ENCODE data around the gene UTS2B.

The UTS2B gene

DNA sequence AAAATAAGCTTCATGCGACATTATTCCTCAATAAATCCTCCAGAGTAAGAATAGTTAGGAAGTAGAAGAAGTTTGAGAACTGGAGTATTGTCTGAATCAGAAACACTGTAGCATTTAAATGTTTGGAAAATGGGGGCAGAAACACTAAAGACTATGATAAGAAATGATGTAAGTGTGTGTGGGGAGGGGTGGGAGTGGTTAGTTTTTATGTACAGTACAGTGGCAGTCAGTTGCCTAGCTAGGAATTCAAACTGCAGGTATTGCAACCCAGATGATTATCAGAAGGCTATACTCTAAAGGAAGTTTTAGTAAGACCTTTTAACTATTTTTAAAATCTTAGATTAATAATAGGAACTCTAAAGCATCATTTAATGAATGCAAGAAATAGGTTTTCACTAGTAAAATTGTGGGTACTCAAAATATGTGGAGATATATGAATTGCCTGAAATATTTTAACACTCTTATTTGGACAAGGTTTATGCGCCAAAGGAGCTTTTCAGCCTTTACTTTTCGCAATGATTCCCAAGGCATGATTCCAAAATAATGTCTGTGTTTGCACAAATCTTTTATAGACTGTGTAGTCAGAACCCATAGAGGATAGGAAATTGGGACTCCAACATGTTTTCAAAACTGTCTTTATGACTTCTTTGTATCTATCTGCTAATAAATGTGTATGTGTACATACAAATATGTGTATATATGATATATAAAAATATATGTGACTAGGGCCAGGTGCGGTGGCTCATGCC, 9.1 kb downstream of the UTS2B start:
- no peak for DNase-seq

DNA sequence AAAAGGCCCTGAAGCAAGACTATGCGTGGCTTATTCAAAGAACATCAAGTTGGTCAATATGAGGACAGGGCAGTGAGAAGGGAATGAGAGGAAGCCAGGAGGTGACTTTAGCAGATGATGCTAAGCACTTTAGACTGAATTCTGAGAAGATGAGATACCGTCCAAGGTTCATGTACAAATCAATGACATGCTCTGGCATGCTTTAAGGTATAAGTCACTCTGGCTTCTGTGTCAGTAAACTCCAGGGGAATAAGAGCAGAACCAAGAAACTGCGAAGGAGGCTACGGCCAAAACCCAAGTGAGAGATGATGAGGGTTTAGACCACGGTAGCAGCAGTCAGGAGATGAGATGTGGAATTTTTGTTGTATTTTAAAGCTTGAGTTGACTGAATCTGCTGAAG, 10.0 kb downstream of the UTS2B start:
- DNase-seq: no peak

DNA sequence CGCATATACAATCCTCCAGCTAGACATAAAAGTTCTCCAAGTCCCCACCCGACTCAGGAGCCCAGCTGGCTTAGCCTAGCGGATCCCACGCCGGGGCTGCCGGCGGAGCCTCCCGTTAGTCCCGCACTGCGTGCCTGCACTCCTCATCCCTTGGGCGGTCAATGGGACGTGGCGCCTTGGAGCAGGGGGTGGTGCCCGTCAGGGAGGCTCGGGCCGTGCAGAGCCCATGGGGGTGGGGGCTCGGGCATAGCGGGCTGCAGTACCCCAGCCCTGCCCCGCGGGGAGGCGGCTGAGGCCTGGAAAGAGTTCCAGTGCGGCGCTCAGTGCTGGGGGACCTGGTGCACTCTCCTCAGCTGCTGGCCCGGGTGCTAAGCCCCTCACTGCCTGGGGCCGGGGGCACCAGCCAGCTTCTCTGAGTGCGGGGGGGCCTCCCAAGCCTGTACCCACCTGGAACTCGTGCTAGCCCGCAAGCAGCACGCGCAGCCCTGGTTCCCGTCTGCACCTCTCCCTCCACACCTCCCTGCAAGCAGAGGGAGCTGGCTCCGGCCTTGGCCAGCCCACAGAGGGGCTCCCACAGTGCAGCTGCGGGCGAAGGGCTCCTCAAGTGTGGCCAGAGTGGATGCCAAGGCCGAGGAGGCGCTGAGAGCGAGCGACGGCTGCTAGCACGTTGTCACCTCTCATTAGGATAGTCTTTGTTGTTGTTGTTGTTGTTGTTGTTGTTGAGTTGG, 13.3 kb downstream of the UTS2B start:
- DNase-seq: no peak

DNA sequence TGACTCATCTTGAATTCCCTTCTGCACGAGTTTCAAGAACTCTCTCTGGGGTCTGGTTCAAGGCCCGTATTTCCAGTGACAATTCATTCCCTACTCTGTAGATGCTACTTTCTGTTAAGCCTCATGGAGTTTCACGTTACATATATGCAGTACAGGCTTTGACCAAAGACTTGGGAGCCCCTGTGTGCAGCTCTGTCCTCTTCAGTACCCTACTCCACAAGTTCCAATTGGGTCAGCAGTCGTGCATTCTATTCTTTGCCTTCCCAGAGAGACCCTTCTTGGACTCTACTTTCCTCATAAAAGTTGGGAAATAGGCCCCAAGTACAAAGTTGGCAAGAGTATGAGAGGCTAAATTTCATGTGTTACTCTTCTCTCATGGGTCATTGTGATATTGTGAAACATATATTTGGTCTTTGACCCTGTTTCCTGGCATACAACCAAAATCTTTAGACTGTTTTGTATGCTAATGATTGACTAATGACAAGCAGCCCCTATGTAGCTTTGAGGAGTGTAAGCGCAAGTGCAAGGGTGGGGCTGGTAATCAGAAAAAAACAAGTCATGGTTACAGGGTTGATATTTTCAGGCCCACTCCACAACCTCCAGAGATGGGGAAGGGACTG, 16.1 kb downstream of the UTS2B start:
- no peak for DNase-seq

DNA sequence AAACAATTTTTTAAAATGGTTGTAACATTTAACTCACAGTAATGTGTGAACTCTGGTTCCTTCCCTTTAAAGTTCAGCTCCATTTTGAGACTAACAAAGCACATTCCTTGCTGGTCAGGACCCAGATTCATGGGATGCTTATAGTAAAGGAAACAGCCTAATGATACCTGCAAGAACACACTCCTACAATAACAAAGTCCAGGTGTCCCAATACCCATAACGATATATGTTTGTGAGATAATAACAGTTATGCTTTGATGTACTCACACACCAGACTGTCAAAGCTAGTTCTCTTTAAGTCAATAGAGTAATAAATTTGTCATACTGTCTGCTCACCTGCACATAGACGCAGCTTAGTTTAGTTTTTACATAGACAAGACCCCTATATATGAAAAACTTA, 17.0 kb downstream of the UTS2B start:
- DNase-seq: no peak

DNA sequence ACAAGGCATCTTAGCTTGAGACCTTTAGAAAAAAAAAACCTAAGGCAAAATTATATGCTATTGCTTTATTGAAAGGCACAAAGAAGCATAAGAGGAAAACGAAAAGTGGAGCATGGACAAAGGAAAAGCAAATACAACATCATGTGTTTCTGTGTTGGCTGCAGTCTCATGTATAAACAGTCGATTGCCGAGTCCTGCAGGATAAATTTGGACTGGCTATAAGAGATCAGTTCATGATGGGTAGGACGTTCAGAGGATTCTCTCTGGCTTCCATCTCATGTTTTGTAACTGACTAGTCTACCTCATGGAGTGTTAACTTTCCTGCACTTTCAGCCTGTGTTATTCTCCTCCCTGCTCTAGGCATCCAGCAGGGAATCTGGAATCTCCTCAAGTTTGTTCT, 23.0 kb downstream of the UTS2B start:
- no peak for DNase-seq

DNA sequence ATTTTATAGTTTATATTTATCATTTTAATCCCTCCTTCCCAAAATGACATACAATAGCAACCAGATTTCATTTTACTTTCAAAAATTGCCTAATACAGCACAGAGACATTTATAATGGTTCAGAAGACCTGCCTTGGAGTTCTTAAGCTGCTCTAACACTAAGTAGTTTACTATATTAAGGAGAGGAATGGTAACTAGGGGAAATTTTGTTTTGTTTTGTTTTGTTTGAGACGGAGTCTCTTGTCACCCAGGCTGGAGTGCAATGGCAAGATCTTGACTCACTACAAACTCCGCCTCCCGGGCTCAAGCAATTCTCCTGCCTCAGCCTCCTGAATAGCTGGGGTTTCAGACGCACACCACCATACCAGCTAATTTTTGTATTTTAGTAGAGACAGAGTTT, 23.9 kb downstream of the UTS2B start:
- DNase-seq: no peak

DNA sequence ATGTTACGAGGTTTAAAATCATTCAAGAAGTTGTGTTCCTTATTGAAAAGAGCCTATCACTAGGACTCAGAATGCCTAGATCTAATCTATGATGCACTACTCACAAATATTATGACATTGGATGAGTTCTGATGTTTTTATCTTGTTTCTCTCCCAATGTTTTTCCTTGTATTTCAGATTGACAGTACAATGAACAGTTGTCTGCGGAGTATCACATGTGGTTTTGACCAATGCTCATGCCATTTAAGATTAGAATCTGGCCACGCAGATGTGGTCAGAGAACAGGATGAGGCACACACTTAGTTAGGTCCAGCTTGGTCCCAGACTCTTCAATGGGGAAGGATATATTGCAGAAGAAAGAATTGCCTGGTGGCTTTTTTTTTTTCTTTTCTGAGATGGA, 26.7 kb downstream of the UTS2B start:
- DNase-seq: no peak

DNA sequence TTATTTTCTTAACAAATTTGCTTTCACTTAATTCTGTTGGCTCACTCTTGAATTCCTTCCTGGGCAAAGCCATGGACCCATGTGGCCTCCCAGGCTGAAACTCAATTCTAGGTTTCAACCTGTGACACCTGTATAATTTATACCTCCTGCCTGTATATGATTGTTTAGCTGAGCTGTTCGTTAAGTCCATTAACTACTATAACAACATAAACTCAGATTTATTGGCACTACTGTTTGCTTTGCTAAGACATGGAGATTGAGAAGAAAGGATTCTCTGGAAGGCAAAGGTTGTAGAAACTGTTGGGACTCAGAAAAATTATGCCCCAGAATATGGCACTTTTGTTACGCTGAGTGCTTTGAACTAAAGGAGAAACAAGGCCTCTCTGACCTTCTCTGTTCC, 27.9 kb downstream of the UTS2B start:
- DNase-seq: no peak

DNA sequence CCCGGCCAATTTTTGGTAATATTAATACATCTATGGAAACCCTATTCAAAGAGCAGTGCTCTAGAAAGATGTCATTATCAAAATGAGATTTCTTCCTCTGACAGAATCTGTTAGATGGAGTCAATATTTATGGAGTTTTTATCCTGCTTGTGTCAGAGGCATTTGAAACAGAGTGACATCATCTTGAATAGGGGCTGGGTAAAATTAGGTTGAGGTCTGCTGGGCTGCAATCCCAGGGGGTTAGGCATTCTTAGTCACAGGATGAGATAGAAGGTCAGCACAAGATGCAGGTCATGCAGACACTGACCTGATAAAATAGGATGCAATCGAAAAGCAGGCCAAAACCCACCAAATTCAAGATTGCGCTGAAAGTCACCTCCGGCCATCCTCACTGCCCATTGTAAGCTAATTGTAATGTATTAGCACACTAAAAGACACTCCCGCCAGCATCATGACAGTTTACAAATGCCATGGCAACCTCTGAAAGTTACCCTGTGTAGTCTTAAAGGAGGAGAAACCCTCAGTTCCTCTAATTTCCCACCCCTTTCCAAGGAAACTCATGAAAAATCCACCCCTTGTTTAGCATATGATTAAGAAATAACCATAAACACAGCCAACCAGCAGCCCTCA, 28.4 kb downstream of the UTS2B start:
- no peak for DNase-seq

DNA sequence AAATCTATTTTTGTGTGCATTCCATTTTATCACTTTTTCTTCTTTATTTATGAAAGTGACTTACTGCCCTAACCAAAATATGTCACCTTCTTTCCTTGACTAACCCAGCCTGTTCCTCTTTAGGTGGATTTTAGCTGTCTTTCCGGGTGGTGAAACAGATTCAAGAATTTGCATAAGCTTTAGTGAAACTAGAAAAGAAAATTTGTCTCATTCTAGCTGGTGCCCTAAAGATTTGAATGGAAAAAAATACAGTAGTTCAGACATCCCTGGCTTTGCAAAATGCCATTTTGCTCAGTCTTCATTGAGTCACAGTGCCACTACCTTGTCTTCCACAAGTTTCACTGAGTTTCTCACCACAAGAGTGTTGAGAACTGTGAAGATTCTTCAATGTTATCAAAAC, 29.3 kb downstream of the UTS2B start:
- DNase-seq: no peak

DNA sequence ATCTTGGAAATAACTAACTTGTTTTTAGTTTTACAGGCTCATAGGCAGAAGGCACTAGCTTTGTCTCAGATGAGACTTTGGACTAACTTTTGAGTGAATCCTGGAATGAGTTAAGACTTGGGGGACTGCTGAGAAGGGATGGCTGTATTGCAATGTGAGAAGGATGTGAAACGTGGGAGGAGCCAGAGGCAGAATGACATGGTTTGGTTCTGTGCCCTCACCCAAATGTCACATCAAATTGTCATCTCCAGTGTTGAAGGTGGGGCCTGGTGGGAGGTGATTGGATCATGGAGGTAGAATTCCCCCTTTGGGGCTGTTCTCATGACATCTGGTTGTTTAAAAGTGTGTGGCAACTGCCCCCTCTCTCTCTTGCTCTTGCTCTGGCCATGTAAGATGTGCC, 29.9 kb downstream of the UTS2B start:
- DNase-seq: no peak

DNA sequence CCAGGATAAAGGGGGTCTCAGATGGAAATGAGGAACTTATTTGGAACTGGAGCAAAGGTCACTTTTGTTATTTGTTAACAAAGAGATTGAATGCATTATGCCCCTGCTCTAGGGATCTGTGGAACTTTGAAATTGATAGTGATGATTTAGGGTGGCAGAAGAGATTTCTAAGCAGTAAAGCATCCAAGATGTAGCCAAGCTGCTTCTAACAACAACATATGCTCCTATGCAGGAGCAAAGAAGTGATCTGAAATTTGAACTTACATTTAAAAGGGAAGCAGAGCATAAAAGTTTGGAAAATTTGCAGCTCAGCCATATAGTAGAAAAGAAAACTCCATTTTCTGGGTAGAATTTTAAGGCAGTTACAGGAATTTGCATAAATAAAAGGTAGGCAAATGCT, 31.5 kb downstream of the UTS2B start:
- DNase-seq: no peak

DNA sequence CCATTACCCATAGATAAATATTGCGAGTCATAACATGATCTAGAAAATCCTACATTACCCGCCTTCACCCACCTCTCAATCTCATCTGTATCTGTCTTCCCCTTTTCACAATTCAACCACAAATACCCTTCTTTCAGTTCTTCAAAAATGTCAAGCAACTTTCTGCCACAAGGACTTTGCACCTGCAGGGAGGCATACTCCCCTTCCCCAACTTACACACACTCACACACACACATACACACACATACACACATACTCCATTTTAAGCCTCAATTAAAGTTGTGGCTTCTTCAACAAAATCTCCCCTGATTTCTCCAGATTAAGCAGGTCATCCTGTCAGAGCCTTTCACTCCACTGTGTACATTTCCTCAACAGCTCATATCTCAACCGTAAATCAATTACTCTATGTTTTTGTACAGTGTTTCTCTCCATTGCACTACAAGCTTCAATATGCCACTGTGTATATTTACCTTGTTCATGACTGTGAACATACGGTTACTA, 34.2 kb downstream of the UTS2B start:
- DNase-seq: no peak

DNA sequence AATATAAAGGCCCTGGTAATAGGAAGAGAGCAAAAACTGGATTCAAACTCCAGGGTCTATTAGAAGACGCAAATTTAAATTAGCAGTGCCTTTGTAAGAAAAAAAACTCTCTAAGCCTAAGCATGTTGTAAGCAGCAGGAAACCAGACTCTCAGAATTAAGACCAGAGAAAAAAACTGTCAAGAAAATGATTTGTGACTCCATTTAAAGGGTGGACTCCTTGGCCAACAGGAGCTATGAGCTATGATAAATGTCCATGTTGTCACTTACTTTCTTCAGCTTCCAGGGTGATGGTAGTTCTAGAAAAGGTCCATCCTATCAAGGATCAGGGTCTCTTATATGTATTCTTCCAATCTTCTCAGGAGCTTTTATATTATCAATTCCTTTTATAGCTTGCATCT, 36.0 kb downstream of the UTS2B start:
- no peak for DNase-seq

DNA sequence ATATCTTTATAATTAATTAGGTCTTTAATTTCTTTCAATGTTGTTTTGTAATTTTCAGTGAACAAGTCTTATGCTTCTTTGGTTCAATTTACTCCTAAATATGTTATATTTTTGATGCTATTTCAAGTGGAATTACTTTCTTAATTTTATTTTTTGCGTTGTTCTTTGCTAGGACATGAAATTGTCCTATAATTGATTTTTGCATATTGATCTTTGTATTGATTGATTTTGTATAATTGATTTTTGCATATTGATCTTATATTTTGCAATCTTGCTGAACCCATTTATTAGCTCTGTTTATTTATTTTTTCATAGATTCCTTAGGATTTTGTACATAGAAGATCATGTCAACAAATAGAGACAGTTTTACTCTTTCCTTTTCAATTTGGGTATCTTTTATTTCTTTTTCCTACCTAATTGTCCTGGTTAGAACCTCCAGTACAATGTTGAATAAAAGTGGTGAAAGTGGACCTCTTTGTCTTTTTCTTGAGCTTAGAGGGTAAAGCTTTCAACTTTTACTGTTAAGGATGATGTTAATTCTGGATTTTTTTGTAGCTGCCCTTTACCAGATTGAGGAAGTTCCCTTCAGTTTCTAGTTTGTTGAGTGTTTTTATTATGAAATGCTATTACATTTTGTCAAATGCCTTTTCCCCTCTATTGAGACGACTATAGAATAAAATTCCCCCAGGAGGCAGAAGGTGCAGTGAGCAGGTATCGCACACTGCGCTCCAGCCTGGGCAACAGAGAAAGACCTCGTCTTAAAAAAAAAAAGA, 37.9 kb downstream of the UTS2B start:
- DNase-seq: no peak

DNA sequence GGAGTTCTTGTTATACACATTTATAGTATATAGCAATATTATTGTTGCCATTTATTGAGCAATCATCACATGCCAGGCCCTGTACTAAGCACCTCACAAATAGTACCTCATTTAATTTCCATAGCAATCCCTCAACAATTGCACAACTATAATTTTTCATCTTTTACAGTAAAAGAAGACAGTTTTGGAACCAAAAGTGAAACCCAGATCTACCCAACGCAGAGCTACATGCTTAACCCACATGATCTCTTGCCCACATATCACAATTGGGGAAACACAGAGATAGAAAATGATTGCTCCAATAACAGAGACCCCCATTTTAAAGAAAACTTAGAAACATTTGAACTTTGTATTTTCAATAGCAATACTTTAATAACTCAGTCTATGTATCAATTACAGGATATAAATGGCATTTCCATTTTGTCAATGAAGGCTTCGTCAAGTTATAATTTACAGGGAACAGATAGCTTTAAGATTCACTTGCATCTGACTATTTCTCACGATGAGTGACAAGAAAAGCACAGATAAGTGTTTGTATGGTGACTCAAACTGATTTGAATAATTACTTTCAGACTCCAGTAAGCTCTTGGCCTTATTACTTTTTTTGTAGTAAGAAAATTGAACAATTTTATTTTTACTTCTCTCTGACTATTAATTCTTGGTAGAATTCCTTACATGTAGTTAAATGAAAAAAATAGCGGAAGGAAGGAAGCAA, 39.9 kb downstream of the UTS2B start:
- peak; percentile 36 for DNase-seq

DNA sequence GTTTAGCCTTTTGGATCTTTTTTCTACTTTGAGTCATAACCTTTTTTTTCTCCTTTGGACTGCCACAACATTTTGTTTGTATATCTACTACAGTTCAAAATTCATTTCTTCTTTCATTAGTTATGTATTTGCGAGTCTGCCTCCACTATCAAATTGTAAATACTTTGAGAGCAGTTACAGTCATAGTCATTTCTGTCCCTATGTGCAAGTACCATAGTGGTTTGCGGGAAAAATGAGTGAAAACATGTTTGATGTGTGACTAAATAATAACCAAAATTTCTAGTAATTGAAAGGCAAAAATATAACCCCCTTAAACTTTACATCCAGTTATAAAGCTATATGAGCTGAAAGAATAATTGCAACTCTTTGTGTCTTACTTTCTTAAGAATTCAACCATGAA, 46.9 kb downstream of the UTS2B start:
- no peak for DNase-seq

DNA sequence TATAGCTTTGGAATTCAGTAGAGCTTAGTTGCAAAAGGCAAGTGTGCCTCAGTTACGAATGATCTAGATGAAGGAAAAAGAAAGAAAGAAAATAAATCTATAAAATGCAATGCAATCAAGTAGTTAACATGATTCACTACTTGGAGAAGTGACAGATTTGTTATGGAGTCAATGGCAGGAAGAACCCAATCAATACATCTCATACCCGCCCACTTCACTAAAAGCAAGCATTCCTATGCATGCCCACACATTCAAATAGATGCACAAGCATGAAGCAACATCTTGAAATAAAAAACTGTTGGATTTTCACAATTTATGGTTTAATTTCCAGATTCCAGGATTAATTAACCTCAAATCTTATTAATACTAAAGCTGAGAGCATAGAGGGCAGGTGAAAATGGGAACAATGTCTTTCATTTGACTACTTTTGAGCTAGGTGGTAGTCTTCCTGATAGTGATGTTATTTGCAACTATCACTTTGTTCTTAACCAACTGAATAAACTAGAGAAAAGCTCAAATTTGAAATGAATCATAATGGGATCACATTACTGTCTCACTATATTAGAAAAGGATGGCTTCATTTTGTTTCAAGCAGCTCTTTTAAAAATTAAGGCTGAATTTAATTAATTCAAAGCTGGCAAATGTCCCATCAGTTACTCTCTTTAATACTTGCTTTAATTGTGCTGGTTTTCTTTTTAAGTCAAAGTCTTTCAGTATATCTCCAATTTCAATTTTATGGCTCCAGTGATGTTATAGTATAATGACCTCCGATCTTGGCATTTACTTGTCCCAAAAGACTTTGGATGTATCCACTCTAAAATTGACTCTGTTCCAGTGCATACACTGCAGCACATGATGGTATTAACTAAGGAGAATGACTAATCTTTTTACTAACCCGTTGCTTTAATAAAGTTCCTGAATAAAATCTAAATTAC, 47.8 kb downstream of the UTS2B start:
- DNase-seq: no peak

DNA sequence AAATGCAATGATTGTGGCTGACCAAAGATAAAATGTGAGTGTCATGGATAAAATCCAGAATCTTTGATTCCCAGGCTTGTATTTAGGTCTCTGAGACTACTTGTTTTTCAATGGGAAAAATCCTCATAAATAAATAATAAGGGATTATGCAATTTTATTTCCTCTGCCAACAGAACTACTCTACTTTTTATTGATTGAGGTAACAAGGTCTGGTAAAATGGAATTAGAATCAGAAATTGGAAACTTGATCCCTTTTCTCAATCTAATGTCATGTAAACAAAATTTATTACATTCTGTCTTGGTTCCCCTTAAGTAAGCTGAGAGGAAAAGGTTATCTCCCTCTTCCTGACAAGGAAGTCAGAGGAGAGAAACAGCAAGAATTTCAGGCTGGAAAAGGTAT, 49.4 kb downstream of the UTS2B start:
- DNase-seq: no peak

DNA sequence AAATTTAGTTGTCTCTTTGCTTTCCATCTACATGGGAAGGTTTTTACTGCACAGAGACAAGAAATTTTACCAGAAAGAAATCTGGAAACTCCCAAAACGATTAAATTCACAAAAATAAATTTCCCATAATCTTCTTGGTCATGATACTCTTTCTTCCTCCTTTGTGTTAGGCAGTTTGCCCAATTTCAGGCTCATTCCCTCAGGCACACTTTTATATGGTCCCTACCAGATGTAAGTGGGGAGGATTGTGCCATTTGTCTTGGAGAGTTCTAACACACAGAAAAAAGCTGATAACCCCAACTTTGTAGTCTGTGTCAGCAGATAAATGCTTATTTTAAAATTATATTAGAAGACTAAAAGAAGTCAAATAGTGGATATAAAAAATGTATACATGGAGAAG, 50.2 kb downstream of the UTS2B start:
- DNase-seq: no peak

All from fibroblast of skin of back (primary cell).